NB4 (cell line): ENCODE measurements around the gene HSPG2.

ENCODE experiments used
- CTCF ChIP-seq: IDR thresholded peaks from one replicate; pipeline ENCODE4 v1.5.1; 2012; ENCODE audit warnings: low read depth, low read length
- MYC ChIP-seq: IDR thresholded peaks from 2 replicates; pipeline ENCODE4 v1.6.1; 2011; ENCODE audit warnings: low read depth, low read length

DNA sequence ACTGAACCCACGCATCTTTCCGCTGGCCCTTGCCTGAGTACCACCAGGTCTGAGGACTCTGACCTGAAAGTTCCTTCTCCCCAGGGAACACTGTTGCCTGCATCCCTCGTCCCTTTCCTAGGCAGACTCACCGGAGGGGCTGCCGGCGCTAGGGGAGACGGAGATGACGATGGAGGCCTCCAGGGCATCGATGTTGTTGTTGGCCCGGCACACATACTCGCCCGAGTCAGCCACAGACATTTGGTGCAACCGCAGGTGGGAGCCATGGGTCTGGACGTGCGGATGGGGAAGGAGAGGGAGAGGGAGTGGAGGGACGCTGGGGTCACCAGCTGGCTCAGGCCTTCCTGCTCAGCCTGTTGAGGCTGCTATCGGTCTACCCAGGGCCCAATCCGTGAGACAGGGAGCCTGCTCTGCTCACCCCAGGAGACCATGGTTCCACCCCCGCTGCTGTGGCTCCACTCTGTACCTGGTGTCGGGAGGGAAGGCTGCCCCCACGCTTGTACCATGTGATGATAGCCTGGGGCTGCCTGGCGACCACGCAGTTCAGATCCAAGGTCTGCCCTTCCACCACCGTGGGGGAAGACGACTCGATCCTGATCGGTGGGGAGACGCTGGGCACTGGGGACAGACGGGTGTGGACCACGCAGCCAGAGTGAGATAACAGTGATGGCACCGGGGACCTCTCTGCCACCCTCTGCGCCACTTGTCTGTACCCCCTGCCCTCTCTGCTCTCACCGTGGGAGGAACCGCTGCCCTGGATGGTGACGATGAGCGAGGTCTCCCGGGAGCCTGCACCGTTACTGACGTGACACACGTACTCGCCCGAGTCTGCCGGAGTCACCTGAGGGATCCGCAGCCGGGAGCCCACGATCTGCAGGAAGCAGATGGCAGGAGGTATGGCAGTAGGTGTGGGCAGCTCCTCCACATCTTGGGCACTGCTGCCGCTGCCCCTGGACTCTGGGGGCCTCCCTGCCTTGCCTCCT is 89.6 kb downstream of the HSPG2 start:
- TF ChIP-seq CTCF (no peak), MYC (no peak)
